Activated T-cell treated with anti-CD3 and anti-CD28 coated beads, Interleukin-2, amount 50 U/mL, for 1 hour (primary cell): ENCODE data around the gene THSD4.

Source experiments
- DNase-seq: peaks from one replicate; pipeline ENCODE4 v3.0.0-alpha.2; 2020

The THSD4 gene

DNA sequence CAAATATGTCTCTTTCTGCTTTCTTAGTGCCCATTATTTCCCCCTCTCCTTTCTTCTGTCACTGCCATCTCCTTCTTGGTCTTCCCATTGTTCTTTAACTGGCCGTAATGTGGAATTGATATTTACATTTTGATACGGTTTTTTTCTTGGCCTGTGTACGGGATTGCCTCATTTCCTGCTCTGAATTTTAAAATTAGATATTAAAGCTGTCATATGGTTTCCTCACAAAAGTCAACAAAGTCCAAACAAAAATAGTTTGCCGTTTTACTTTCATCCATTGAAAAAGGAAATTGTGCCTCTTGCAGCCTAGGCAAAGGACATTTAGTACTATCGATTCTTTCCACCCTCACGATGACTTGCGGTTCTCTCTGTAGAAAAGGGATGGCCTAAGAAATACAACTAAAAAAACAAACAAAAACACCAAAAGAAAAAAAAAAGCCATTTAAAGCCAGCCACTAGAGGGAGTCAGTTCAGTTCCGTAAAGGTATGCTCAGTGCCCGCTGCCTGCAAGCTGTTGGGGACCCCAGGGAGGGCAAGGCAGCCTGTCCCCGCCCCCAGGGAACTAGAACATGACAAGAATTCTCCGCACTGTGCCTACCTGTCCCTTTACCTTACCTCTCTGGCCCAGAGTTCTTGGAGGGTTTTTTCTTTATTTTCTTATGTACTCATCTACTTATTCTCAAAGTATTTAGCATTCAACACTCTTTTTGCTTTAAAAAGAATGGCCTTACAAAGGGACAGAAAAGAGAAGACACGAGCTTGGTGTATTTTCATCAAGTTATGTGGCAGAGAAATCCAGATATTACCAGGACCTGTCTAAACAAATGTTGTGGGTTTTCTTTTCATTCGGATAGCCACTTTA lies 665.1 kb downstream of the THSD4 start:
- DNase-seq = peak; percentile 38

DNA sequence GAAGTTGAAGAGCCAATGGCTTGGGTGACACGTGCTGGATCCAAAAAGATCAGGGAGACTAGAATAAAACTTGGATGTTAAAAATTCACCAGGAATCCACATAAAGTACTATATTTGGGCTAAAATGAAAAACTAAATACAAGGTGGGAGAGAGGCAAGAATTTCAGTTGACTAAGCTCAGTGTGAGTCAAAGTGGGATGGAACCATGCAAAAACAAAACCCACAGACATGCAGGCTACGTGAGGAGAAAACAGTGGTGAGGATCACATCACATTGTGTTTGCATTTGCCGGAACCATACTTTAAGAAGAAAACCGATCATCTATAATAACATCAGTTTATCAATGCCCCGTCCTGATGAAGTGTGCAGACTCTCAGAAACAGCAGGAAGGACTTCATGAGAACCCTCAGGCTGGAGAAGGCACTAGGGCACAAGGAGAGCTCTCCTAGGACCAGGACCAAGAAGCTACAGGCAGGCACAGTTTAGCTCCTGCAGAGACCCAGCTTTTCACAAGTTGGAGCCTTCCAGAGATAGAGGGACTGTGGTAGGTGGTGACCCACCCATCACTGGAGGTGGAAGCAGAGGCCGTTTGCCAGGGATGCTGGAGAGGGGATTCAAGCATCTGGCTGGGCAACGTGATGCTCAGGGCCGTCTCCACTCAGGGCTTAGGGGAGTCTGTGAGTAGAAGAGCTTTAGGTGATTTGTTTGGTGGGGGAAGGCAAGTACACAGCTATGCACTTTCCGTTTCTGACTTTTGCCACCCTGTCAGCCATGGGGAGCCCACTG lies 666.1 kb downstream of the THSD4 start:
- no peak for DNase-seq

DNA sequence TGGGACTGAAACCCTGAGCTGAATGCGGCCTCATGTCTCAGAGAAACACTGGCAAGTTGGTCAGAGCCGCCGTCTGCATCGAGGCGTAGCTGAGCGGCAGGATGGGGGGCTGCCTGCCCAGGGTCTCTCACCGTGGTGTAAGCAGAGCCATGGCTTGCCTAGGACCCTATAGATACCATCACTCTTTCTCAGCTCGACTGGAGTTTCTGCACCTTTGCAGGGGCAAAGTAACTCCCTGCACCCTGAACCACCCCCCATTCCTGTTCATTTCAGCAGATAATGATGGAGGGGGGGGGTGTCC lies 666.6 kb downstream of the THSD4 start:
- DNase-seq = no peak

DNA sequence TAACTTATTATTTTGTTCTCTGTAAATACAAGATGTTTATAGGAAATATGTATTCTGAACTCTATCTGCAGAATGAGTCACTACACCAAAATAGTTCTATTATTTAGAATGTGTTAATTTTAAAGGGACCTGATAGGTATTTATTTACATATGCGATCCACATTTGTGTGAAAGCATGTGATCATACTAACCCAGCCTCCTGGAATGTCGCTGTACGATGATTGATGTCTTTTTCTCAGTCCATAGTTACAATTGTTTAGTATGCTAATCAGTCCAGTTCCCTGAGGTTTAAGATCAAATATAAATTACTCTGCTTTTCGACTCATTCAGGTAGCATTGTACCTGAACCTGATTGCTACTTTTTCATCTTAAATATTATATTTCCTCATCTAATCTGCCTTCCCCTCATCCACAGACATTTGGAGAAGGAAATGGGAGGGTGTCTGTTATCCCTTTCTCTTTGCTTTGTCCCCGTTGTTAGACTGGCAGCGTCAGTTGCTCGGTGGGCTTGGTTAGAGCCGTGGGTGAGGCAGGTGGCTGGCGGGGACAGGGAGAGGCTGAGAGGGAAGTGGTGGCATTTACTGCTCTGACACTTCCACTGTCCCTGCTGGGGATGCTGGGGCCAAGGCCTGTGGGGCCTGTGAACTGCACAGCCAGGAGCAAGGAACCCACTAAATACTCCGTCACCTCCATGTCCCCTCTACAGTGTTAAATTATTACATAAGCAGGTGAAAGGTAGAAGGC lies 667.3 kb downstream of the THSD4 start:
- DNase-seq = no peak

DNA sequence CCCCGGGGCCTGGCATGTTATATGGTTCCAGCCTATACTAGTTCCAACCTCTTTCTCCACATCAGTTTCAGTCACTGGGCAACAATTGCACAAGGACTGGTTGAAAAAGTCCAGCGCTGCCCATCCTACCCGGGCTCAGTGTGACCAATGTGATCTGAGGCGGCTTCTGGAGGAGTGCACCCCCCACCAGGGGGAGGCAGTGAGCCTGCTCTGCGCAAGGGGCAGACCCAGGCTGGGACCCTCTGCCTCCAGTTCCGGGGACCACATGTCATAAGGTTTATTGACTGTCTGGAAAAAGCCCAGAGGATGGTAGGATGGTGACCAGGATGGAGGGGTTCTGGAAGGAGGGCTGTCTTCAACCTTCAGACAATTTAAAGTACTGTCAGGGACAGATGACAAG lies 669.4 kb downstream of the THSD4 start:
- no peak for DNase-seq

DNA sequence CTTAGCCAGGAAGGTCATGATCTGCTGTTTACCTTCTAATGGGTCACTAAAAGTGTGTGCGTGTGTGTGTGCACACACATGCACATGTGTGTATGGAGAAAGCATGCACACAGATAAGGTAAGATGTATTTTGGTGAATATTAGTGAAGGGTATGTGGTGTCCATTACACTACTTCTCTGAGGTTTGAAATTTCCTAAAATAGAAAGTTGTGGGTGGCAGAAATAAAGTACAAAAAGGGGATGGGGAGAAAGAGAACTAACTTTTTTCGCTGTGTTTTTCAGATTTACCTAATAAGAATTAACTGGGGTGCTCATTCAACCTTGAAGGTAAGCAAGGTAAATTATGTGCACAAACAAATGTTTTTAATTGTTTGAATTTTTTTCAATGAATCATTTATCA lies 670.7 kb downstream of the THSD4 start:
- no peak for DNase-seq

DNA sequence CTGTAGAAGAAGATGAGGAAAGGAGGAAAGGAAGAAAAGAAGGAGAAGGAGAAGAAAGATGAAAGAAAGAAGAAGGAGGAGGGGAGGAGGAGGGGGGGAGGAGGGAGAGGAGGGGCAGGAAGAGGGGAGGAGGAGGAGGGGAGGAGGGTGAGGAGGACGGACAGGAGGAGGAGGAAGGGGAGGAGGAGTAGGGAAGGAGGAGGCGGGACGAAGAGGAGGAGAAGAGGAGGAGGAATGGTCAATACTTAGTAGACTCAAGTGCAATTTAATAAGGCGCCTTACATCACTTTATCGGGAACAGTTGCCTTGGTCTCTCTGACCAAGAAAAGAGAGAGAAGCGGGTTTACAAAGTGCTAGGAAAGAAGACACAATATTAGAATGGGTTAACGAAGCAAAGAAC lies 671.4 kb downstream of the THSD4 start:
- no peak for DNase-seq

DNA sequence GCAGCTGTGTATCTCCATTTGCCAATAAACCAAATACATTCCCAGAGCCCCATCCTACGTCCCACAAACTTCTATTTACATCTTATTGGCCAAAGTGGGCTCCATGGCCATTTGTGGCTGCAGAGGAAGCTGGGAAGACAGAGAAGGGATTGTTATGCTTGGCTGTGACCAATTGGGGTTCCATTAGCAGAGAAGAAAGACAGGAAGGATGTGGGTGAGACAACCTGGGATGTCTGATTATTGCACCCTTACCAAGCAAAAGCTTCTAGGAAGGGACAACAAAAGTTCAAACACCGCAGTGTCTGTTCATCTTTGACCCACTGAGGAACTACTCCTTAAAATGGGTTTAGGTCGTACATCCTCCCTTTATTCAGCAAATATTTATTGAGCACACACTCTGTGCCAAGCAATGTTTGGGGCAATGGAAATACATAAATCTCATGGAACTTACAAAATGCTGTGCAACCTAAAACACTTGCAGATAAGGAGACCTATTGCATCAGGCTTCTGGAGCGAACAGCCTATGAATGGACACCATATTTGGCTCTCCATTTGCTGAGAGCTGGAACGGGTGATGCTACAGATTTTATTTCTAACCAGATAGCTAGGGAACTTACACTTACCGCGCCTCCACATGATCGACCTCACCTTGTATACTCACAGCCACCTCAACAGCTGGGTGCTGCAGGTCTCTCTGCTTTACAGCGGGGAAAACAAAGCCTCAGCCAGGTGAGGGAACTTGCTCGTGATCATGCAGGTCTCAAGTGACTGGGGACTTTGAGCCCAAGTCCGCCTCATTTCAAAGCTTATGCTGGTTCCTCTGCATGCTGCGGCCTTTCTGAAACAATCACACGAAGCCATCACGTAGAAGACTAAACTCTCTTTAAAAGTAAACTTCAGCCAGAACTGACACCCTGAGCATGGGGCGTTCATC lies 673.6 kb downstream of the THSD4 start:
- no peak for DNase-seq

DNA sequence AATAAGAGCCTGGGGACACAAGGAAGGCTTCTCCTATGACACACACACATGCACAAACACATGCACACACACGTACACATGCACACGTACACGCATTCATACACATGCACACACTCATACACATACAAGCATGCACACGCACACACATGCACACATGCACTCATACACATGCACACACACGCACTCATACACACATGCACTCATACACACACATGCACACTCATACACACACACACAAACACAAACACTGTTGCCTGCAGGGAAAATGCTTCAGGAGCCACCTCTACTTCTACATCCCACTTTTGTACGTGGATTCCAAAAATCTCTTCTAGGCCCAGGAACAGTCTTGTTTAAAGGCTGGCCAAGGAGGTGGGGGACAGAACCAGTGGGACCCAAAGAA lies 674.3 kb downstream of the THSD4 start:
- no peak for DNase-seq

DNA sequence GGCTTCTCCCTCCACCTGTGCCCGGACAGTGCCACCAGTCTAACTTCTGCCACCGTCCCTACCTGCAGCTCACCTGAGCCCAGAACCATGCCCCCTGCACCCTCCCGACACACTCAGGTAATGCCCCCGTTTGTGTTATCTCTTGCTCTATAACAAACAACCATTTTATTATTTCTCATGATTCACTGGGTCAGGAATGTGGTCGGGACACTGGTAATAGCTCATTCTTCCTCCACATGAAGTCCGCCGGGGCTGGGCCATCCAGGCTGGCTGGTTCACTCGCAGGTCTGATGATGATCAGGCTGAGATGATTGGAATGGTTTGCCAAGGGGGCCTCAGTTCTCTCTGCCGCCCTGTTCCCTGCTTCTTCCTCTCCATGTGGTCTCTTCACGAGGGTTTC lies 674.8 kb downstream of the THSD4 start:
- no peak for DNase-seq

DNA sequence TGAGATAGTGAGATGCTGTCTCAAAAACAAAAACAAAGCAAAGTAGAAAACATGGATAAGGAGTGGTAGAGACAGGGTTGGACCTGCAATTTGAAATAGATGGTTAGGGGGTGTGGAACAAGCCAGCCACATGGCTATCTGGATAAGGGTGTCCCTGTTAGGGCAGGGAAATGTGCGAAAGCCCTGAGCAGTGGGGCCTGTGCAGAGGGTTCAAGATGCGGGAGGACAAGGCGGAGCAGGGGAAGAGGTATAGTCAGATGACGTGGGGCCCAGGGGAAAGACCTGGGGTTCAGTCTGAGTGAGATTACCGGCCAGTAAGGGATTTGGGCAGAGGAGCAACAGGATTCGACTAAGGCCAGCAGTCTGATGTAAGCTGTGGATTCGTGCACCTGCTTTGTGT lies 676.7 kb downstream of the THSD4 start:
- no peak for DNase-seq

DNA sequence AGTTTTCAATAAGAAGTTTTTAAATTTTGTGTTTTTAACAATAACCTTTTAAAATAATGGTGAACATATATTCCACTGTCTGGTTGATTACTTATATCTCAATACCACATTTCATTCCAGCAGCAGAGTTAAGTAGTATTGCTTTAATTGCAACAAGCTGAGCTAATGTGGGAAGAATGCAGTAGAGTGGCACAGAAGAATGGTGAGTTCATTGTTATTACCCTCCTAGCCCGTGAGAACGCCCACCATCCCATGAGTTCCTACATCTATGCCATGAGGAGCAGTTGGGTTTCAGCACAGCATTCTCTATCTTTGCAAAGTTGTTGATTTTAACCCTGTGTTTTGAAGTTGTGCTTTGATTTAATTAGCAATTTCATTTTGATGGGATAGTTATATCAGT lies 677.2 kb downstream of the THSD4 start:
- no peak for DNase-seq

DNA sequence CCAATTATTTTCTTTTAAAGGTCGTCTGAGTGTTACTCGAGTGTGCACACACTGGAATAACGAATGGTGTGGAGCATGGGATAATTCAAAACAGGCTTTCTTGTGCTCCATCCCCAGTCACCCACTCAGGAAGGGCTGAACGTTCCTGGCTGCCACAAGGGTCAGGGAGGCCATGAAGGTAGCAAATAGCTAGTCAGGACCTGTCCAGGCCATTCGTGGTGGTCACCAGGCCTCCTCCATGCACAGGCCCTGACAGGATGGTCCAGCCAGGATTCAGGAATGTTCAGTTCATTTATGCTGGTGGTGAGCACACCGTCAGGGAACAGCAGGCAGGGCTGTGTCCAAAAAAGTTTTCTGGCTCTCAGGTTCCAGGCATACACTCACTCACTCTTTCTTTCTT lies 683.4 kb downstream of the THSD4 start:
- DNase-seq = no peak

DNA sequence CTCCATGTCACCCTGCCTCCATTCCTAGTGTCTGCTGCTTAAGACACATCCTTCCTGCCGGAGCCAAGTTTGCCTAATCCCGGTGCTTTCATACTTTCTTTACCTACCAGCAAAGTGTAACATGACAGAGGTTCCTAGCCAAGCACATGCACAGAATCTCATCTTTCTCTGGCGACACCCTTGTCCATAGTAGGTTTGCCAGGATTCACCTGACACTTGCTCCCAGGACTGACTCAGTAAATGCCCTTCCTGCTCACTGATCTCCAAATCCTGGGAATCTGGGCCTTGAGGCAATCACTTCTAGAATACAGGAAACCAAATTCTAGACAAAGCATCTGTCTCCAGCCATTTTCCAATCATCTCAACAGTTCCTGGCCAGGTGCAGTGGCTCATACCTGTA lies 684.9 kb downstream of the THSD4 start:
- no peak for DNase-seq

DNA sequence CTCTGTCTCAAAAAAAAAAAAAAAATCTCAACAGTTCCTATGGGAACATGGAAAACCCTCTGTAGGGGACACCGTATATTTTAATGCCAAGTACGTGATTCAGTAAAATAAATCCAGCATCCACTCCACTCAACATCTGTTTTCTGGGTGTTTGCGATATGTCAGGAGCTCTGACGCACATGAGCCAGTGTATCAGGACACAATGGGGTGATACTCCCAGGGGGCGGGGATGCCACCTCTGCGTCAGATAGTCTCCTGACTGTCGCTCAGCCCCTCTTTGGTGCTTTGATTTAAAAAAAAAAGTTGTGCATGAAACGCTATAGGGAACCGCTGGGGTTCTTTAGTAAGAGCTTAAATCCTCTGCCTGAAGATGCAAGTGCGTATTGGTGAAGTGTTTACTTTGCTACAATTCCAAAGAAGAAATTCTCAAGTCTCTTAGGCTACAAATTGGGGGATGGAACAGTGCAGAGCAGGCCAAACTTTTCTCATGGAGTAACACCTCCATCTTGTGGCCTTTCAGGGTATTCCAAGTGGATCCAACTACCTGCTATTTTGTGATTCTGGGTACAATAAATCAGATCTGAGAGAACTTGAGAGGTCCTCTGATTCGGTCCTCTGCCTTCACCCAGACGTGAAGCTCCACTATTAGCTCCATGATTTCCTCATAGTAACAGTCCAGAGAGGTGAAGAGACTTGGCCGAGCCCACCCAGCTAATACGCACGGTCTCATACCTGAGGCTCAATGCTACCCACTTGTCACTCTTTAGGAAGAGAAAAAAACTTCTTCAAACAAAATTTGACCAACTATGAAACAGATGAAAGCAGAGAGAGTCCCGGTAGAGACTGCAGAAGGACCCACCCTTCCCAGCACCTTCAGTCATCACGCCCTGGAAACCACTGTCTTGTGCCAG lies 685.8 kb downstream of the THSD4 start:
- no peak for DNase-seq

DNA sequence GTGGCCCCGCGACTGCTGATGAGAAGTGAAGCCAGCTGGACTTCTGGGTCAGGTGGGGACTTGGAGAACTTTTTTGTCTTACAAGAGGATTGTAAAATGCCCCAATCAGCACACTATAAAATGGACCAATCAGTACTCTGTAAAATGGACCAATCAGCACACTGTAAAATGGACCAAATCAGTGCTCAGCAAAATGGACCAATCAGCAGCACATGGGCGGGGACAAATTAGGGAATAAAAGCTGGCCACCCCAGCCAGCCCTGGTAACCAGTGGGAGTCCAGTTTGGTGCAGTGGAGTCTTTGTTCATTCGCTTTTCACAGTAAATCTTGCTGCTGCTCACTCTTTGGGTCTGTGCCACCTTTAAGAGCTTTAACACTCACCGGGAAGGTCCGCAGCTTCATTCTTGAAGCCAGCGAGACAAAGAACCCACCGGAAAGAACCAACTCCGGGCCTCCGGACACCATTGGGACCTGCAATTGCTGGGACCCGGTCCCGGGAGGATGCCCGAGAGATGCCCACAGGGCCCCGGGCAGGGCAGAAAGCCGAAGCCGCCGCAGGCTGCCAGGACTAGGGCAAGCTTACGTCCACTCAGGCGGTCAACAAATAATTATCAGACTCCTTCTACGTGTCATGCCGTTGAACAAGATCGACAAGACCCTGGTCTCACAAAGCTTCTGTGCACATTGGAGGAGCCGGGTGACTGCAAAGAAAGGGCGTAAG lies 686.8 kb downstream of the THSD4 start:
- DNase-seq = no peak

DNA sequence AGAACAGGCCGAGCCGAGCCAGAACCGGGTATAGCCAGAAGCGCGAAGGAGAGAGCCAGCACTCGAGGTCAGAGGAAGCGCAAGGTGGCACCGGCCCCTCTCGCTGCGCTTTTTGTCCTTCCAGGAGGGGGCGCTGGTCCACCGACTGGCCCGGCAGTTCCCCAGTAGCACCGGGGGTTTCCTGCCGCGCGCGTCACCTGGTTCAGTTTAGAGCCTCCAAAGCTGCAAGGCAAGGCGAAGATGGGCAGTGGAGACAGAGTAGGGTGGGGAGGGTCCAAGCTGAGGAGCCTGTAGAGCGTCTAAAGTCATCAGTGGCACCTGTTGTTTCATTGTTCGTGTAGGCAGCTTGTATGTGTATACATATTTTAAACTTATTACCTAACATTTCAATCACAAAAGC lies 687.5 kb downstream of the THSD4 start:
- DNase-seq = no peak

DNA sequence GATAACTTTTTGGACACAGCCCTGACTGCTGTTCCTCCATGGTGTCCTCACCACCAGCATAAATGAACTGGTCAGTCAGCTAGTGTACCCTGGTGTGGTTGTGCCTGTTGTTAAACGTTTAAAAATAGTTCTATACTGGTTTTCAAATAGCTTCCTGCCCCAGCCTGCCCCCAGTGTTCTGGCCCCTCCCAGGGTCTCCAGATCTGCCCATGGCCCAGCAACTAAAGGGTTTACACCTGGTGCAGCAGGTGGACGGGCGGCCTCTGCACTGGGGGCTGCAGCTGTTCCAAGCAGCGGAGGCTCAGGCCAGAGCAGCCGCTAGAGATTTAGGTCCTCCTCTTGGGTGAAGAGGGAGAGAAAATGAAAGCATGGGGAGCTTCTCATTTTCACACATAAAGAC lies 689.0 kb downstream of the THSD4 start:
- DNase-seq = no peak

DNA sequence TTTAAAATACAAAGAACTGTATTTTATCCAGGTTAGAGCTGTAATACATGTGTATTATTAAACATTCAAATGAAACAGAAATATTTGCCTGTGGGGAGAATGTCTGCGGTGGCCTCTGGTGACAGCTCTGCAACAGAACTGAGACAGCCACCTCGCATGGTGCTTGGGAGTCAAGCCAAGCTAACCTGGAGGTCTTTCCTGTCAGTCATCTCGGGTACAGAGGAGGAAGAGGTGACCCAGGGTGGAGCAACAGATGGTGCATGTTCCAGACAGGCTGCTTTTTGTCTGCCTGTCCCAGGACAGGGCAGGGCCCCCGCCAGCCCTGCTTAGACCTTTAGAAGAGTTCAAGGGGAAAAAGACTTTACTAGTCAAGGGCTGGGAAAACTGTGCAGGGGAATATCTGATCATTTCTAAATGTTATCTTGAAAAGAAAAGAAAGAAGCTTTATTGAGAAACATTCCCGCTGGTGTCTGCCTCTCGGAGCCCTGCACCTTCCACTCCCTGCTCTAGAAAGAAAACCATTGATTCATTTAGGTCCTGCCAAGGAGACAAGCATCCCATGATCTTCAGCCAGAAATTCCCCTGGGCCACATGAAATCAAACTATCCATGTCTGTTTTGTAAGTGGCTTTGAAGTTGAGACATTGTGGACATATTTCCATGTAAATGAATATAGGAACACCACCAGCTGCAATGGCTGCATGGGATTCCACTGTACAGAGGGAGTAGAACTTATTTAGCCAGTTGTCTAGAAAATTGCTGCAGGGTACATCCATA lies 689.6 kb downstream of the THSD4 start:
- DNase-seq = no peak

DNA sequence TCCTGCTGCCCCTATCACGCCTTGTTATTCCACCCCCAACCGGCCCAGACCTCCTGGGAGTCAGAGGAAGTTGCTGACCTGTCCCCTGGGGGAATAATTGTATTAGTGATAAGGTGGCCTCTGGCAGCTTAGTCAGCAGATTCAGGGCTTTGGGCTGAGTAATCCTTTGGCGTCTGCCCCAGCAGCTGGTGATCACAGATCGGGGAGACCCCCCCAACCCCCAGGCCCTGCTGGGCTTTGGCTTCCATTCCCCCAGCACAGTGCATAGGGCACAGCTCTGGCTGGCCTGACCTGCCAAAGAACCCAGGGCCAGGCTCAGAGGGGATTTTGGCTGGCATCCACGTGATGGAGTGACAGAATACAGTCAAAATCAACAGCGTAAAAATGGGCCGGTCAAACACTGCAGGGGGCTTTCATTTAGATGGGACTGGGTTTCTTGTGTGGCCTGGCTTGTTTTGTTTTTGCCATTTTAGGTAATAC lies 691.2 kb downstream of the THSD4 start:
- DNase-seq = no peak
